GM20000 (cell line): ENCODE results near the gene TOR2A.

Experiments used
- DNase-seq: peaks from one replicate; pipeline ENCODE4 v3.0.0; 2012; ENCODE audit warnings: low spot score
- CTCF ChIP-seq: IDR thresholded peaks from 2 replicates; pipeline ENCODE4 v1.5.1; 2012; ENCODE audit warnings: mild to moderate bottlenecking, control low read depth; ENCODE audit errors: extremely low read depth, missing control alignments

Gene TOR2A

GRCh38 chr9:127703289-127703946, 31.7 kb downstream of the TOR2A start:
- DNase-seq = no peak
- no peak for TF ChIP-seq CTCF

- TF ChIP-seq CTCF = no peak
- no peak for DNase-seq
Observed at GRCh38 chr9:127700594-127701255, 34.4 kb downstream of the TOR2A start.

GRCh38 chr9:127700140-127700539, 35.0 kb downstream of the TOR2A start:
- DNase-seq = no peak
- no peak for TF ChIP-seq CTCF

- TF ChIP-seq CTCF = no peak
- DNase-seq = peak; percentile 95
Observed at GRCh38 chr9:127698985-127699670, 36.0 kb downstream of the TOR2A start.

- DNase-seq = no peak
- no peak for TF ChIP-seq CTCF
Observed at GRCh38 chr9:127698386-127698785, 36.7 kb downstream of the TOR2A start.

GRCh38 chr9:127697575-127697974, 37.5 kb downstream of the TOR2A start:
- DNase-seq = no peak
- no peak for TF ChIP-seq CTCF
